GM23338 (cell line): Measurements from ENCODE around the gene CAMK2N2. TPM values are rescaled to one million over a fixed set of nuclear protein-coding genes. Genes with fewer than 3 reads are reported as not detected.
A peak's percentile ranks its signal among the peaks of the same experiment; 100 is the strongest.

Experiments used
- ATAC-seq: fragments of 200-7000 bp; cut with Tn5 transposase; 3 replicates; pipeline ENCODE4 v1.9.1; 2020
- DNase-seq: peaks from one replicate; pipeline ENCODE4 v3.0.0-alpha.2; 2015; ENCODE audit warnings: low spot score
- H2AFZ ChIP-seq: fragments of 200-600 bp; sonication (generic); 2 replicates; pipeline ENCODE4 v1.8.0; 2016; ENCODE audit warnings: antibody characterized with exemption, mild to moderate bottlenecking, moderate library complexity
- H3F3A ChIP-seq: fragments of 200-600 bp; sonication (generic); replicated peaks from 2 replicates; pipeline ENCODE4 v1.8.0; 2017; ENCODE audit warnings: antibody characterized with exemption, mixed run types, low read depth
- H3K27ac ChIP-seq: fragments of 200-600 bp; sonication (generic); 2 replicates; pipeline ENCODE4 v1.6.1; 2016; ENCODE audit warnings: low read depth
- H3K27me3 ChIP-seq: fragments of 200-600 bp; sonication (generic); 2 replicates; pipeline ENCODE4 v1.8.0; 2016; ENCODE audit warnings: mild to moderate bottlenecking, mixed run types, moderate library complexity; ENCODE audit not compliant: insufficient read depth
- H3K36me3 ChIP-seq: fragments of 200-600 bp; sonication (generic); 2 replicates; pipeline ENCODE4 v1.8.0; 2016; ENCODE audit warnings: mild to moderate bottlenecking; ENCODE audit not compliant: insufficient read depth
- H3K4me1 ChIP-seq: fragments of 200-600 bp; sonication (generic); 2 replicates; pipeline ENCODE4 v1.8.0; 2016; ENCODE audit warnings: mild to moderate bottlenecking, moderate library complexity; ENCODE audit not compliant: insufficient read depth
- H3K4me2 ChIP-seq: fragments of 200-600 bp; sonication (generic); 2 replicates; pipeline ENCODE4 v1.7.1; 2017; ENCODE audit warnings: mixed run types
- H3K4me3 ChIP-seq: fragments of 200-600 bp; sonication (generic); 2 replicates; pipeline ENCODE4 v1.6.1; 2016; ENCODE audit warnings: mixed run types
- H3K79me2 ChIP-seq: fragments of 200-600 bp; sonication (generic); replicated peaks from 2 replicates; pipeline ENCODE4 v1.8.0; 2017; ENCODE audit warnings: mild to moderate bottlenecking; ENCODE audit not compliant: insufficient read depth
- H3K9me2 ChIP-seq: fragments of 200-600 bp; sonication (generic); 2 replicates; pipeline ENCODE4 v1.8.0; 2017; ENCODE audit not compliant: insufficient read depth
- H4K20me1 ChIP-seq: fragments of 200-600 bp; sonication (generic); replicated peaks from 2 replicates; pipeline ENCODE4 v1.8.0; 2017; ENCODE audit warnings: mild to moderate bottlenecking; ENCODE audit not compliant: insufficient read depth
- H3K27ac Mint-ChIP-seq: 2 replicates; pipeline ENCODE4 v1.8.0; 2020; ENCODE audit warnings: inconsistent platforms, mild to moderate bottlenecking, moderate library complexity, mixed read lengths
- H3K27me3 Mint-ChIP-seq: 3 replicates; pipeline ENCODE4 v1.8.0; 2022; ENCODE audit warnings: low read depth, mild to moderate bottlenecking, moderate library complexity, mixed read lengths, inconsistent platforms; ENCODE audit not compliant: insufficient read depth, poor library complexity
- H3K36me3 Mint-ChIP-seq: 3 replicates; pipeline ENCODE4 v1.8.0; 2021; ENCODE audit warnings: low read depth, mild to moderate bottlenecking, inconsistent platforms, moderate library complexity, mixed read lengths
- H3K4me1 Mint-ChIP-seq: 3 replicates; pipeline ENCODE4 v1.8.0; 2020; ENCODE audit warnings: mild to moderate bottlenecking, inconsistent platforms, mixed read lengths
- H3K4me3 Mint-ChIP-seq: 3 replicates; pipeline ENCODE4 v1.8.0; 2021; ENCODE audit warnings: moderate library complexity, mild to moderate bottlenecking, inconsistent platforms, mixed read lengths
- H3K9me3 Mint-ChIP-seq: 3 replicates; pipeline ENCODE4 v1.8.0; 2020; ENCODE audit warnings: moderate library complexity, mild to moderate bottlenecking, inconsistent platforms, mixed read lengths
- CTCF ChIP-seq, 2 experiments: fragments of 200-600 bp in 1 of 2; sonication (generic) in 1 of 2; conservative IDR thresholded peaks; 2 replicates each; pipeline versions ENCODE4 v1.5.1 to v1.6.1; 2016 to 2017; ENCODE audit warnings: antibody characterized with exemption in 2 of 2, low read depth in 2 of 2, mild to moderate bottlenecking in 2 of 2, moderate library complexity in 1 of 2
- EZH2 ChIP-seq: fragments of 200-600 bp; sonication (generic); IDR thresholded peaks from one replicate; pipeline ENCODE4 v1.8.0; 2017; ENCODE audit warnings: antibody characterized with exemption, mild to moderate bottlenecking, low read depth; ENCODE audit not compliant: unreplicated experiment
- ZNF462 ChIP-seq: fragments of 250-450 bp; sonication (Bioruptor Pico); IDR thresholded peaks from 2 replicates; pipeline ENCODE4 v1.5.0; 2020; ENCODE audit warnings: mild to moderate bottlenecking, moderate library complexity
- polyA plus RNA-seq: library from polyadenylated mRNA; unstranded; fragments of >200 nt; fragmentation: Nextera tagmentation; extraction: Ambion mirVana; gene quantifications from 2 replicates; pipeline ENCODE4 v1.2.1, GENCODE V29; 2016
- total RNA-seq: library from RNA; depleted of rRNA; stranded (reverse); fragments of >200 nt; shearing (Covaris generic); gene quantifications from 2 replicates; pipeline ENCODE4 v1.2.3, GENCODE V29; 2014

CAMK2N2 gene
- total and polyA plus RNA-seq, 2 experiments from 2014 or later, result 0.32 to 1.3 TPM

- TF ChIP-seq ZNF462 (no peak), EZH2 (peak; percentile 65)
Measured at GRCh38 chr3:184275961-184276910, 14.9 kb upstream of the CAMK2N2 start, which contains the start of gene ECE2 (continued).

GRCh38 chr3:184275381-184275701 is 14.0 kb upstream of the CAMK2N2 start:
- Histone ChIP-seq H3K27ac (no peak overlapping the region), H3K4me2 (peak overlapping the region; percentile 83), H2AFZ (peak overlapping the region; percentile 98), H3K27me3 (peaks cover 54% of the 10 kb centered on the region), H4K20me1 (no peaks in the 10 kb centered on the region), H3K4me1 (no peaks in the 10 kb centered on the region), H3K4me3 (peak overlapping the region; percentile 61), H3F3A (no peaks in the 10 kb centered on the region), H3K79me2 (no peaks in the 10 kb centered on the region), H3K36me3 (no peaks in the 10 kb centered on the region), H3K9me2 (no peaks in the 10 kb centered on the region; the same call in 1 of the 2 replicates)
- ATAC-seq (no peak; the same call in 2 of the 3 replicates), DNase-seq (no peak)
- H3K9me3 Mint-ChIP-seq, result no peaks in the 10 kb centered on the region; the same call in 2 of the 3 replicates
- H3K4me1 Mint-ChIP-seq, result peaks cover 7% of the 10 kb centered on the region; the same call in 2 of the 3 replicates
- H3K27me3 Mint-ChIP-seq, result peaks cover 25% of the 10 kb centered on the region
- no peak overlapping the region for H3K27ac Mint-ChIP-seq
- no peaks in the 10 kb centered on the region for H3K36me3 Mint-ChIP-seq
- H3K4me3 Mint-ChIP-seq, result peak overlapping the region; percentile 74
- no peak for TF ChIP-seq CTCF (conservative IDR thresholded peaks at IDR 0.05; ENCODE audit: low read depth in 2 of 2)
